Posterior cingulate gyrus (tissue), 11 donors: Measurements from ENCODE around the gene TM2D3.
A peak's percentile ranks its signal among the peaks of the same experiment; 100 is the strongest.

ENCODE experiments used
- DNase-seq, 10 donors: peaks; one replicate each; pipeline versions ENCODE4 v3.0.0 to v3.0.0-alpha.2; 2020 to 2021; ENCODE audit warnings: mixed read lengths in 3 of 10
- intact Hi-C: fragments of 100-400 bp; cut with DNase I; formaldehyde crosslinking; loops from one replicate; pipeline ENCODE4 v1.15.1; 2023

Gene TM2D3

GRCh38 chr15:101610611-101611000 lies 41.6 kb downstream of the TM2D3 start:
- DNase-seq, result peak in 1 of 10 donors; percentile 68
- intact Hi-C loops, result no loop called here

- DNase-seq, result peak in 1 of 10 donors; percentile 69
- intact Hi-C loops, result no loop called here
Measured at GRCh38 chr15:101609742-101610610, 42.2 kb downstream of the TM2D3 start.

GRCh38 chr15:101608201-101608600 lies 44.0 kb downstream of the TM2D3 start:
- intact Hi-C loops, result no loop called here
- DNase-seq, result no peak

GRCh38 chr15:101607108-101607507 lies 45.1 kb downstream of the TM2D3 start:
- intact Hi-C loops, result no loop called here
- DNase-seq, result no peak

GRCh38 chr15:101604124-101604874 lies 47.9 kb downstream of the TM2D3 start:
- DNase-seq, result no peak
- intact Hi-C loops, result no loop called here

GRCh38 chr15:101602801-101603200 lies 49.4 kb downstream of the TM2D3 start:
- intact Hi-C loops, result no loop called here

GRCh38 chr15:101600035-101600434 lies 52.1 kb downstream of the TM2D3 start:
- intact Hi-C loops, result no loop called here

More at GRCh38 chr15:101602801-101603200, 49.4 kb downstream of the TM2D3 start:
- peak in 1 of 10 donors; percentile 24 for DNase-seq

GRCh38 chr15:101599091-101599490 lies 53.1 kb downstream of the TM2D3 start:
- no peak for DNase-seq
- intact Hi-C loops, result no loop called here

More at GRCh38 chr15:101600035-101600434, 52.1 kb downstream of the TM2D3 start:
- DNase-seq, result peak in 1 of 10 donors; percentile 27

- intact Hi-C loops, result no loop called here
- DNase-seq, result no peak
Measured at GRCh38 chr15:101597360-101597928, 54.7 kb downstream of the TM2D3 start.

- intact Hi-C loops, result no loop called here
- no peak for DNase-seq
Measured at GRCh38 chr15:101596633-101597032, 55.5 kb downstream of the TM2D3 start.
